Measurements from ENCODE around the gene METTL21C. TPM values are rescaled to one million over a fixed set of nuclear protein-coding genes. Genes with fewer than 3 reads are reported as not detected.

METTL21C gene
- not detected for total RNA-seq

DNA sequence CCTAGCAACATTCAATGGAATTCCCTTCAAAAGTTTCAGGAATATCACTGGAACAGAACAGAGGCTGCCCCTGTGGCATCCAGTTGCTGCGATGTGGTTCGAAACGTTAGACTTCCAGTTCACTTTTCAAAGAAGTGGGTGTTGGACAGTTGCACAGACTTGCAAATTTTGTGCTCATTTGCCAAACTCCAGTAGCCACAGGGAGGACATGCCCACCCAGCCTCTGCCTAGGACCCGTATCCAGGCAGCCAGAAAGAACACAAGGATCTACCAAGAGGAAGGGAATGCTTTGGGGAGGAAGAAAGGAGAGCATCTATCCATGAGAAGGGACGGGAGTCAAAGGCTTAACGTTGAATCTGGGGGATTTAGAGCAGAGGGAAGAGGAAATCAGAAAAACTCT lies at the start of gene METTL21C:
METTL21C (minus strand) TSS at position 108 of the 400 bp plus-strand sequence. CDS start 546 bp downstream, outside the sequence.
- no peak for DNase-seq

DNA sequence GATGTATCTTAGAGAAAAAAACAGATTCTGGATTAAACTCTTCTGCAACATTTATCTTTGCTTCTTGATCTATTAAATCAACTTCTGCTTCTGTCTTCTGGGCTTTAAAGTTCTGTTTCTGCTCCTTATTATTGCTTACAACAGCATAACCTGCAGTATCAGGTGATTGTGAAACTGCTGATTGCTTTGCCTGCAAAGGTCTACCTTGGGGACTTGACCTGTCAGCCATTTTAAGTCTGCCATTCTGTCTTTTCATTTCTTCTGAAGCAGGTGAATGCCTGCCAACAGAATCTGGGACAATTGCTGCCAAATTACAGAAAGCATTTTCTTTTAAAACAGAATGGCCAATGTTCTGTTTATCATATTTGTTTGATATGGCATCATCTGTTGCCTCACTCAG lies 47.7 kb upstream of the METTL21C start:
- DNase-seq, result no peak

GRCh38 chr13:102742101-102742500 lies 47.3 kb upstream of the METTL21C start:
- DNase-seq, result no peak

DNA sequence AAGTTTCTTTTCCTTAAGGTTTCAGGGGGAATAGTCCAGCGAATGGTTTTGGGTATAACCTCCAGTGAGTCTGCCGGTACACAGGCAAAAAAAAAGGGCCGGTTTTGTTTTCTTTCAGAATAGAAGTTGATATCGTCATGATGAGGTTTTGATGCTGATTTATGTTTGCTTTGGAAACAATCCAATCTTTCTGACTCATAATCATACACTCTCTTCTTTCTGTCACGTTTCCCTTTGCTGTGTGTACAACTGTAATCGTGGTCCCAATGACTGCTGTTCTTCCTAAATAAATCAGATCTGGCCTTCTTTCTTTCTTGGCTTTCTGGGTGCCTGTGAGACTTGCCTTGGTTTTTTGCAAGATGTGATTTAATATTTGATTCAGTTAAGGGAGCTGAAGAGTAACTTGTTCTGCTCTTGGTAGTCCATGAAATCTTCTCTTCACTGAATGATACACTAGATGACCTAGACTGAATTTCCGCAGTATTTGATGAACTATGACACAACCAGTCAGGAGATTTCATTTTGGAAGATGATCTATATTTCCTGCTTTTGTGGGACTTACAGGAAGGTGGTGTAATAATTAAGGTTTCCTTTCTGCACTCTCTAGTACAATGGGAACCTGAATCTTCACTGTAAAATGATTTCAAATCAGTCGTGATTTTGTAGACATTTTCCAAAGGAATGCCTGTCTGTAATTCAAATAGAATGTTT lies 34.9 kb upstream of the METTL21C start:
- no peak for DNase-seq

DNA sequence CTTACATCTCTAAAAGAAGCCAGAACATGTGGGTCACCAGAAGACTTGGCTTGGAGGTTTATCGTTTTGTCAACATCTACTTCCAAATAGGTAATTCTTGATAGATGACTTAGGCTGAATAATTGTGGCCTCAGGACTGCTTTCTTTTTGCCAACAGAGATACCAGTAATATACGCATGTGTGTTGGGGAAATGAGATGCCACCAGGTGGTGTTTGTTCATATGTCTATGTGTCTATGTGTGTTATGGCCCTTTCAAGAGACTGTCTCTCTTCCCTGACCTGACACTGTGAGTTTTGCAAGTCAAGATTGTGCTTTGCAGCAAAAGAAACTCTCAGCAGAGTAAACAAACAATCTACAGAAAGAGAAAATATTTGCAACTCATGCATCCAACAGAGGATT lies 31.6 kb upstream of the METTL21C start:
- DNase-seq, result no peak

DNA sequence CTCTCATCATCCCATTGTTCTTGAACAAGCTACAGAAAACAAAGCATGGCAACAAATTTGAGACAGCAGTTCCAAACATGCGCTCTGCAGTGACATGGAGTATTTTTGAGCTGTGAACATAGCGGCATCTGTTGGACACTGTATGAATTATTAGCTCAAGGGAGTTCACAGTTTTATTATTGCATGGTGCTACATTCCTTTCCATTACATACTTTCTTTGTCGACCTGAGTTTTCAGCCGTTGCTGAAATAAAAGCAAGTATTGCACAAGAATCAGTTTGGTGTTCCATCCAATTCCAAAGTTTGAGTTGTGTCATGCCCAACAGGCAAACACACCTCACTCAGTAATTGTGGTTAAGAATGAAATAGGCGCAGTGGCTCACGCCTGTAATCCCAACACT lies 30.1 kb upstream of the METTL21C start:
- peak; percentile 1 for DNase-seq

- peak; percentile 48 for DNase-seq
Observed at GRCh38 chr13:102721800-102722231, 27.0 kb upstream of the METTL21C start.

DNA sequence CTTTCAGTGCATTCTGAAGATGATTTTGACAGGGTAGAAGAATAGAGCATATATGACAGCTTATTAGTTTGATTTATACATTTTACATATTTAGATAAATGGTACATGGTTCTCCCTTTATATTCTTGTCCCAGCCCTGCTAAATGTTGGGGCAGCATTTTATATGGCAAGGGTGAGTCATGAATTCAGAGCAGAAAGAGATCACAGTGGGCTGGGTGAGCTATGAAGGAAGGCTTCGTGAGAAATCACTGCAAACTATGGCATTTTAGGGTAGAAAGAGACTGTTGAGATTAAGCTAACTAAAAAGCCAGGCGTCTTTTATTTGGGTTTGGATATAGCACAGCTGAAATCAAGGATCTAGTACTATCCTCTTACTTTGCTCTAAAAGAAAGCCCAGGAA lies 23.9 kb upstream of the METTL21C start:
- DNase-seq, result no peak

DNA sequence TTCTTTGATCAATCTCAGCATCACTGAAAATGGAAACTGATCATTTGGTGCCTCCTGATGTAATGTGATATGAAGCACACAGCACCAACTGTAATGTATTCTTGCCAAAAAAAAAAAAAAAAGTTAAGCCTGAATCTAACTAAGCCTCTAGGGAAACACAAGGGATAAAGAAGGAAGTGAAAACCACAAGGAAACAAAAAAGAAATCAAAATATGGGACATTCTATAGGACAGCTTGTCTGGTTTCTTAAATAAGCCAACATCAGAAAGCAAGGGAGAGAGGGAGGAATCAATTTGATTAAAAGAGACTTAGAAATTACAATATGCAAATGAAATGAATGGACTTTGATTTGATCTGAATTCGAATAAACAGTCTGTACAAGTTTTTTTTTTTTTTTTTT lies 20.6 kb upstream of the METTL21C start:
- DNase-seq, result no peak

GRCh38 chr13:102710261-102710679 lies 15.4 kb upstream of the METTL21C start:
- no peak for DNase-seq

GRCh38 chr13:102709536-102709935 lies 14.7 kb upstream of the METTL21C start:
- DNase-seq, result no peak

DNA sequence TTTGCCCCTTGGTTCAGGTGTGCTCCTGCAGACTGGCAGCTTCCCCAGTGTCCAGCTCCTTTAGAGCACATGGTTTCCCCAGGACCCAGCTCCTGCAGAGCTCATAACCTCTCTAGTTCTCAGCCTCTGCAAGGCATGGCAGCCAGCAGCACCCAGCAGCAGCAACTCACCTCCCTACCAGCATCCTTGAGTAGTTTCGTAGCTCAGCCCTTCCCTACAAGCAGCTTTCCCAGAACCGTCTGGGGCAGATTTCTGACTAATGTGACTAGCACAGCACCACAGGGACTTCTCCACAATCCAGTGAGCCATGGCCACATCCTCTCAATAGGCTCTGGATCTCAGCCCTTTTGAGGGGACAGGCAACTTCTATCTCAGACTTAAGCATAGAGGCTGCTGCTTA lies 14.1 kb upstream of the METTL21C start:
- no peak for DNase-seq

- no peak for DNase-seq
Observed at GRCh38 chr13:102708211-102708610, 13.4 kb upstream of the METTL21C start.

DNA sequence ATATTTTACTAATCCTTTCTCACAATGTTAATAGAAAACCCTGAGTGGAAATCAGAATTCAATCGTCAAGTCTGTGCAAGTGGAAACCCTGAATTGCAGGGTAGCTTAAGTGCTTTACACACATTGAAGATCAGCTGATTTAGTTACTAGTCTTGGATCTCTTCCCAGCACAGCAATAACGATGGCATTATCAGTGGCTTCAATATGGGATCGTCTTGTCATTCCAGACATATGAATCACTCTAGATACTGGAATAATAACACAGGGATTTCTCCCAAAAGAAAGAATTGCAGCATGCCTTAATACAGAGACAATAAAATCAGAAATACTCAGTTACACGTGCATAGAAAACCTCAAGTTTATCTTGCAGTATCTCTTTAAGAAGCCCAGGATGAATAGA lies 12.6 kb upstream of the METTL21C start:
- DNase-seq, result no peak

DNA sequence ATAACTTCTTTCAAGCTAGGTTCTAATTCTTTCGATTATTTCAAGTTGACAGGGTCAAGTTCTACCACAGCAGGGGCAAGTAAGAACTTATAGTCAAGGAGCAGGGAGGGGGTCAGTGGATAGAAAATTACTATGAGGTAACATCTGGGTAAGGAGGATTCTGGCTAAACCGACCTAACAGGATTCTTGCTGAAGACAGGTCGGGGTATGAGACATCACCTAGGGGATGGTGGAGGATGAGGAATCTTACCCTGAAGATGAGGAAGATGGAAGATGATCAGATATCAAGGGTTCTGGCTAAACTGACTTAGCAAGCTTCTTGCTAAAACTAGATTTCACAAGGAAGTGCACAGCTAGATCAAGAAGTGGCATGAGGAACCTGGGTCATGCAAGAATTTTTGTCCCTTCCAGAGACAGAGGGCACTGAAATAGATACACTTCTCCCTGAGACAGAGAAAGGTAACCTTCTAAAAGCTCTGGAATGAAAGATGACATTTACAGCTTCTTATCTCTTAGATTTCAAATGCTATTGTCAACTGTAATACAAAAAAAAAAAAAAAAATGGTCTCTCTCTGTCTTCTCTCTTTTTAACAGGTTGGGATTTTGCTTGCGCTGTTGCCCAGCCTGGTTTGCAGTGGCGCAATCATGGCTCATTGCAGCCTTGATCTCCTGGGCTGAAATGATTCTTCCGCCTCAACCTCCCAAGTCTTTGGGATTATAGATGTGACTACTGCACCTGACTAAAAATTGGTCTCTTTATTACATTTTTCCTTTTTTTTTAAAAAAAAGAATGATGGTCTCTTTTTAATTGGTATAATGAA lies 9.6 kb upstream of the METTL21C start:
- DNase-seq, result no peak

DNA sequence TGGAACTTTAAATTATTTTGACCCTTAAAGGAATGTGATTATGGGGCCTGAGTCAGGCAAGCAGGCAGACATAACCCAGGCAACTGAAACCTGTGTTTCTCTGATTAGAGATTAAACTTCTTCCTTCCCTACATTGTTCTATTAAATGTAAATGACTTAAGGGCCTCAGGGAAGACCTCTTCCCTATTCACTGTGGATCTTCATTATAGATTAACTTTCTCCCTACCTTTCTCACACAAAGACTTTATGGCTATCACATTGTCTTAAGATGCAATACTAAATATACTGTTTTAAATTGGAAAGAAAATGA lies 8.8 kb upstream of the METTL21C start:
- DNase-seq, result no peak

- DNase-seq, result no peak
Observed at GRCh38 chr13:102702965-102703725, 8.3 kb upstream of the METTL21C start.

GRCh38 chr13:102701331-102701730 lies 6.5 kb upstream of the METTL21C start:
- DNase-seq, result no peak

DNA sequence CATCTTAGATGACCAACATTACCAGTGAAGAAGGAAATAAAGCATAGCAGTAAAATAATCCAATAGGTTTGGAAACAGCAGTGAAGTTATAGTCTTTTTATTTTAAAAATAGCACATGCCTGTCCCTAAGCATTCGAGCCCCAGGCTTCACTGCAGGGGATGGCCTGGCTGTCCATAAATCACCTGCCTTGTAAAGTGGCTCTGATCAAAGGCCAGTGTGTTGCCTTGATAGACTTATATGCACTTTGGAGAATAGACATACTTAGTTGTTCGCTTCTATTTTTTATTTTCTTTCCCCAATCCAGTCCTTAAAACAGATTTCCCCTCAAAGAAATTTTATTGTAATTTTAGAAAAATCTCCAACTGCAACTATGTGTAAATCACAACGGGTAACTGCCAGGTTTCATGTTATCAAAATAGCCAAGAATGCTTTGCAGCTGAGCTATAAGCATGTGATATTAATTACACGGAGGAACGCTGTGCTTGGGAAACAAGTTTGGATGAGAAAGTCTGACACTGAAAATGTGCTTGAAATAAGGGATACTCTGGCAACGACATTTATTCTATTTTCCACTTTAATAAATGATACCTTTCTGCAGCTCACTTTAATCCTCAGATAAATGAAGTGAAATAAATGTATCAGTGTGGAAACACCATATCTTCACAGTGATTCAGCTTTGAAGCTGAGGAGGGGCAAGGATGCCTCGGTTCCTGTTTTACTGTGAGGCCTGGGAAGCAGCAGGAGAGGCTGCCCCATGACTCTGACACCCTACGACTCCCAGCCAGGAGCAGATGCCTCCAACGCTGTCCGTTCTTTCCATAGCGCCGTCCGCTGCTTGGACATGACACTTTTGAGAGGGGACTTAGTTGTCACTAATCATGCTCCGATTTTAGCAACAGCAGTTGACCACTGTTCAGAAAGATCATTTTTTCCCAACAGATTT lies 5.5 kb upstream of the METTL21C start:
- DNase-seq, result no peak

DNA sequence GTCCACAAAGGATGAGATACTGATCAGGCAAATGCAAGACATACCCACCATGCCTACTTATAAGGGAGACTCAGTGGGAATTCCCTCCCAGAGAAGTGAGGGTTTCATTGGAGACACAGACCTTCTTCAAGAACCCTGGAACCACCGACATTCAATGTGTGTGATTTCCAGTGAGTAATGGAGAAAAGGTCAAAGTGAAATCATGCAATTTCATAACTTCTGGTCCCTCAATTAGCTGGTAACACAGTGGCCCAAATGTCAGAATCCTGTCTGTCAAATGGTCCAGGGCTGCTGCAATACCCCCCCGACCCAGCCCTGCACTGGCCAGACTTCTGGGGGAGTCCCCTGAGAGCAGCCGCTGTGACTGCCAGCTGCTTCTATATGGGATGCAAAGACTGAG lies 4.7 kb upstream of the METTL21C start:
- DNase-seq, result no peak

GRCh38 chr13:102698649-102698980 lies 3.8 kb upstream of the METTL21C start:
- no peak for DNase-seq
